ENCODE measurements around the gene SPX. TPM values are rescaled to one million over a fixed set of nuclear protein-coding genes. Genes with fewer than 3 reads are reported as not detected.

Gene SPX
- total RNA-seq, 4 donors from 2014 or later: not detected

- Histone ChIP-seq H3K4me1 (peaks cover 0 to 10% (median 1%) of the 10 kb centered on the region in 4 donors), H3K27me3 (no peaks in the 10 kb centered on the region), H3K27ac (no peak overlapping the region), H3K36me3 (peaks cover 0 to 9% (median 0%) of the 10 kb centered on the region in 3 donors), H3K9me3 (no peaks in the 10 kb centered on the region), H3K4me3 (no peak overlapping the region)
- TF ChIP-seq POLR2A (IDR thresholded peaks at IDR 0.05): no peak
- TF ChIP-seq CTCF (IDR thresholded peaks at IDR 0.05): no peak
- DNase-seq: no peak
Measured at GRCh38 chr12:21507849-21508248, 18.2 kb upstream of the SPX start.

GRCh38 chr12:21509768-21510167 is 16.3 kb upstream of the SPX start:
- no peaks in the 10 kb centered on the region for H3K9me3 ChIP-seq
- DNase-seq: no peak
- no peak overlapping the region for H3K27ac ChIP-seq
- no peaks in the 10 kb centered on the region for H3K4me1 ChIP-seq
- TF ChIP-seq CTCF (IDR thresholded peaks at IDR 0.05) (no peak), POLR2A (IDR thresholded peaks at IDR 0.05) (no peak)
- no peaks in the 10 kb centered on the region for H3K27me3 ChIP-seq
- H3K36me3 ChIP-seq: peaks cover 0 to 9% (median 0%) of the 10 kb centered on the region in 3 donors
- H3K4me3 ChIP-seq: no peak overlapping the region

GRCh38 chr12:21516281-21516680 is 9.8 kb upstream of the SPX start:
- no peaks in the 10 kb centered on the region for H3K9me3 ChIP-seq
- no peaks in the 10 kb centered on the region for H3K27me3 ChIP-seq
- DNase-seq: no peak
- no peak for TF ChIP-seq POLR2A (IDR thresholded peaks at IDR 0.05)
- no peak for TF ChIP-seq CTCF (IDR thresholded peaks at IDR 0.05)
- no peak overlapping the region for H3K27ac ChIP-seq
- no peak overlapping the region for H3K4me3 ChIP-seq
- H3K4me1 ChIP-seq: no peaks in the 10 kb centered on the region
- peaks cover 0 to 15% (median 0%) of the 10 kb centered on the region in 3 donors for H3K36me3 ChIP-seq

- H3K9me3 ChIP-seq: no peaks in the 10 kb centered on the region
- TF ChIP-seq POLR2A (IDR thresholded peaks at IDR 0.05): no peak
- no peak for TF ChIP-seq CTCF (IDR thresholded peaks at IDR 0.05)
Measured at GRCh38 chr12:21518451-21518850, 7.6 kb upstream of the SPX start.

GRCh38 chr12:21521541-21521940 is 4.6 kb upstream of the SPX start:
- Histone ChIP-seq H3K4me3 (no peak overlapping the region), H3K9me3 (no peaks in the 10 kb centered on the region), H3K27ac (no peak overlapping the region), H3K4me1 (no peaks in the 10 kb centered on the region), H3K36me3 (peaks cover 0 to 3% (median 0%) of the 10 kb centered on the region in 3 donors), H3K27me3 (no peaks in the 10 kb centered on the region)
- TF ChIP-seq POLR2A (IDR thresholded peaks at IDR 0.05): no peak
- TF ChIP-seq CTCF (IDR thresholded peaks at IDR 0.05): no peak
- no peak for DNase-seq

More at GRCh38 chr12:21518451-21518850, 7.6 kb upstream of the SPX start:
- Histone ChIP-seq H3K4me1 (no peaks in the 10 kb centered on the region), H3K36me3 (peaks cover 0 to 15% (median 0%) of the 10 kb centered on the region in 3 donors), H3K27me3 (no peaks in the 10 kb centered on the region), H3K27ac (no peak overlapping the region), H3K4me3 (no peak overlapping the region)
- DNase-seq: no peak

GRCh38 chr12:21523148-21523547 is 2.9 kb upstream of the SPX start:
- Histone ChIP-seq H3K4me3 (no peak overlapping the region), H3K36me3 (no peaks in the 10 kb centered on the region), H3K27ac (no peak overlapping the region), H3K4me1 (no peaks in the 10 kb centered on the region), H3K27me3 (no peaks in the 10 kb centered on the region), H3K9me3 (no peaks in the 10 kb centered on the region)
- DNase-seq: no peak
- TF ChIP-seq CTCF (IDR thresholded peaks at IDR 0.05) (no peak), POLR2A (IDR thresholded peaks at IDR 0.05) (no peak)

All from Peyer's patch (tissue), 4 donors.